Peyer's patch (tissue), 4 donors: ENCODE measurements around the gene SLC22A23. TPM values are rescaled to one million over a fixed set of nuclear protein-coding genes. Genes with fewer than 3 reads are reported as not detected.

Experiments used
- DNase-seq, 3 donors: peaks; one replicate each; pipeline ENCODE4 v3.0.0-alpha.2; 2017 to 2019
- H3K27ac ChIP-seq, 4 donors: fragments of 200-600 bp; sonication (generic); one replicate each; pipeline ENCODE4 v1.5.1; 2016 to 2019
- H3K27me3 ChIP-seq, 2 donors: fragments of 200-600 bp; sonication (generic); one replicate each; pipeline ENCODE4 v1.5.1; 2019
- H3K36me3 ChIP-seq, 3 donors: fragments of 200-600 bp; sonication (generic); one replicate each; pipeline ENCODE4 v1.5.1; 2016 to 2019
- H3K4me1 ChIP-seq, 4 donors: fragments of 200-600 bp; sonication (generic); one replicate each; pipeline ENCODE4 v1.5.1; 2016 to 2019
- H3K4me3 ChIP-seq, 4 donors: fragments of 200-600 bp; sonication (generic); 1 replicate in 3 of 4; 2 replicates in 1 of 4; pipeline ENCODE4 v1.5.1; 2016 to 2019; ENCODE audit warnings: mild to moderate bottlenecking in 1 of 4
- H3K9me3 ChIP-seq, 4 donors: fragments of 200-600 bp; sonication (generic); one replicate each; pipeline ENCODE4 v1.5.1; 2016 to 2019; ENCODE audit warnings: mild to moderate bottlenecking in 1 of 4
- CTCF ChIP-seq, 6 experiments: fragments of 450-650 bp in 4 of 6; fragments of 200-600 bp in 2 of 6; sonication (generic) in 1 of 6; IDR thresholded peaks; one replicate each; pipeline ENCODE4 v1.5.1; 2017 to 2019; ENCODE audit warnings: antibody characterized with exemption in 6 of 6, mild to moderate bottlenecking in 3 of 6, moderate library complexity in 1 of 6
- POLR2A ChIP-seq, 2 donors: fragments of 450-650 bp; IDR thresholded peaks; one replicate each; pipeline ENCODE4 v1.5.1; 2017; ENCODE audit warnings: antibody characterized with exemption in 2 of 2, mild to moderate bottlenecking in 2 of 2, moderate library complexity in 2 of 2
- total RNA-seq, 4 donors: library from RNA; depleted of rRNA; stranded (reverse); fragments of >200 nt; gene quantifications; one replicate each; pipeline ENCODE4 v1.1.0, GENCODE V29; 2016

SLC22A23 gene
- total RNA-seq, 4 donors from 2014 or later: 22.3 to 145 (median 91.6) TPM

DNA sequence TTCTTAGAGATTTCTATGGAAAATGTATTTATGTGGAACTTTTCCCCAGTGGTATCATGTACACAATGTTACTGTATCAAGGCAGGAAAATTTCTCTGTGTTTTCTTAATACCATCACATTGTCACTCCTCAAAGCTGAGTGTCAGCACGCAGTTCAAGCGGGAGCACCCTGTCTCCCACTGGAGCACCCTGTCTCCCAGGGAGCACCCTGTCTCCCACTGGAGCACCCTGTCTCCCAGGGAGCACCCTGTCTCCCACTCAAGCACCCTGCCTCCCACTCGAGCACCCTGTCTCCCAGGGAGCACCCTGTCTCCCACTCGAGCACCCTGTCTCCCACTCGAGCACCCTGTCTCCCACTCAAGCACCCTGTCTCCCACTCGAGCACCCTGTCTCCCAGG, 146.8 kb downstream of the SLC22A23 start:
- peaks cover 0 to 28% (median 0%) of the 10 kb centered on the region in 3 donors for H3K36me3 ChIP-seq
- no peaks in the 10 kb centered on the region for H3K4me1 ChIP-seq
- no peak for DNase-seq
- H3K27me3 ChIP-seq: no peaks in the 10 kb centered on the region
- H3K4me3 ChIP-seq: no peak overlapping the region
- TF ChIP-seq POLR2A (IDR thresholded peaks at IDR 0.05) (no peak), CTCF (IDR thresholded peaks at IDR 0.05) (no peak)
- H3K27ac ChIP-seq: no peak overlapping the region
- H3K9me3 ChIP-seq: no peaks in the 10 kb centered on the region

GRCh38 chr6:3309391-3310050, 147.3 kb downstream of the SLC22A23 start:
- H3K27me3 ChIP-seq: no peaks in the 10 kb centered on the region
- no peak overlapping the region for H3K27ac ChIP-seq
- H3K4me3 ChIP-seq: no peak overlapping the region
- no peak for TF ChIP-seq POLR2A (IDR thresholded peaks at IDR 0.05)
- no peak for TF ChIP-seq CTCF (IDR thresholded peaks at IDR 0.05)
- H3K9me3 ChIP-seq: no peaks in the 10 kb centered on the region
- no peak for DNase-seq
- peaks cover 0 to 27% (median 0%) of the 10 kb centered on the region in 3 donors for H3K36me3 ChIP-seq
- H3K4me1 ChIP-seq: no peaks in the 10 kb centered on the region

GRCh38 chr6:3308106-3308505, 148.7 kb downstream of the SLC22A23 start:
- Histone ChIP-seq H3K36me3 (peaks cover 0 to 23% (median 0%) of the 10 kb centered on the region in 3 donors), H3K4me3 (no peak overlapping the region), H3K27me3 (no peaks in the 10 kb centered on the region), H3K27ac (no peak overlapping the region), H3K4me1 (no peaks in the 10 kb centered on the region), H3K9me3 (no peaks in the 10 kb centered on the region)
- DNase-seq: peak in 1 of 3 donors; percentile 35
- TF ChIP-seq POLR2A (IDR thresholded peaks at IDR 0.05) (no peak), CTCF (IDR thresholded peaks at IDR 0.05) (no peak)

DNA sequence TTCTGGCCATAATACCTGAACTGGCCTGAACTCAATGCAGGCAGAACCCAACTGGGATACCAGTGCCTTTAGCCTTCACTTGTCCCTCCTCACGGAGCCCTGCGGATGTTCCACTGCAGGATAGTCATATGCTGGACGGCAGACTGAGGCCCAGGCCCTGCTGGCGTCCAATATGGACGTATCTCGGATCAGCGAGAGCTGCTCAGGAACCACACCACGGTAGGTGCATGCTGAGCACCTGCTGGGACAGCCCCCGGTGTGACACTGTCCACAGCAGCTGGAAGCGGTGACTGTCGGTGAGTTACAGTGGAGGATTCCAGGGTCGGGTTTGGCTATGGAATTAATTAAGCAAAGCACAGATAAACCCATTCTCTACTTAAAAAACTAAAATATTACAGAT, 149.4 kb downstream of the SLC22A23 start:
- Histone ChIP-seq H3K36me3 (peaks cover 0 to 23% (median 0%) of the 10 kb centered on the region in 3 donors), H3K27ac (no peak overlapping the region), H3K4me1 (no peaks in the 10 kb centered on the region), H3K27me3 (no peaks in the 10 kb centered on the region), H3K9me3 (no peaks in the 10 kb centered on the region), H3K4me3 (no peak overlapping the region)
- TF ChIP-seq CTCF (IDR thresholded peaks at IDR 0.05) (no peak), POLR2A (IDR thresholded peaks at IDR 0.05) (no peak)
- peak in 1 of 3 donors; percentile 11 for DNase-seq

GRCh38 chr6:3306848-3307247, 150.0 kb downstream of the SLC22A23 start:
- Histone ChIP-seq H3K4me3 (no peak overlapping the region), H3K4me1 (no peaks in the 10 kb centered on the region), H3K9me3 (no peaks in the 10 kb centered on the region), H3K27ac (no peak overlapping the region), H3K36me3 (peaks cover 0 to 23% (median 0%) of the 10 kb centered on the region in 3 donors), H3K27me3 (no peaks in the 10 kb centered on the region)
- TF ChIP-seq CTCF (IDR thresholded peaks at IDR 0.05): no peak
- no peak for TF ChIP-seq POLR2A (IDR thresholded peaks at IDR 0.05)
- DNase-seq: peak in 1 of 3 donors; percentile 31
